Activated CD8-positive, alpha-beta T cell treated with anti-CD3 and anti-CD28 coated beads for 36 hours (primary cell): ENCODE results near the gene HCRTR1. TPM values are rescaled to one million over a fixed set of nuclear protein-coding genes. Genes with fewer than 3 reads are reported as not detected.

Source experiments
- ATAC-seq: fragments of 200-7000 bp; cut with Tn5 transposase; one replicate; pipeline ENCODE4 v1.10.0; 2021; ENCODE audit warnings: mild to moderate bottlenecking, moderate library complexity
- CTCF ChIA-PET: fragments of 350-600 bp; sonication (Branson Sonifier 250); formaldehyde crosslinking; loops from one replicate; lab custom pipeline; 2021; ENCODE audit warnings: antibody characterized with exemption; lab: Charles Lee
- POLR2A ChIA-PET: fragments of 350-600 bp; sonication (Branson Sonifier 250); formaldehyde crosslinking; loops from one replicate; lab custom pipeline; 2021; ENCODE audit warnings: antibody characterized with exemption; lab: Charles Lee
- DNase-seq: peaks from one replicate; pipeline ENCODE4 v3.0.0-alpha.2; 2020
- H3K27ac Mint-ChIP-seq: one replicate; pipeline ENCODE4 v1.8.0; 2021; ENCODE audit warnings: mild to moderate bottlenecking, mixed read lengths
- H3K27me3 Mint-ChIP-seq: one replicate; pipeline ENCODE4 v1.8.0; 2021; ENCODE audit warnings: mixed read lengths
- H3K36me3 Mint-ChIP-seq: one replicate; pipeline ENCODE4 v1.8.0; 2021; ENCODE audit warnings: low read depth, mixed read lengths
- H3K4me1 Mint-ChIP-seq: one replicate; pipeline ENCODE4 v1.8.0; 2021; ENCODE audit warnings: low read depth, mixed read lengths
- H3K4me3 Mint-ChIP-seq: one replicate; pipeline ENCODE4 v1.8.0; 2021; ENCODE audit warnings: mild to moderate bottlenecking, moderate library complexity, mixed read lengths
- H3K9me3 Mint-ChIP-seq: one replicate; pipeline ENCODE4 v1.8.0; 2021; ENCODE audit warnings: mixed read lengths
- intact Hi-C: fragments of 100-400 bp; cut with micrococcal nuclease; formaldehyde crosslinking; loops from one replicate; pipeline ENCODE4 v1.10.0; 2022
- total RNA-seq, 2 experiments: library from RNA; stranded (reverse); gene quantifications; one replicate each; pipeline ENCODE4 v1.2.3, GENCODE V29; 2021
- TF ChIP-seq, protein P1 (sequence below): fragments of 200-600 bp; IDR thresholded peaks from one replicate; pipeline ENCODE4 v1.8.0; 2022; ENCODE audit warnings: antibody characterized with exemption, mild to moderate bottlenecking

The HCRTR1 gene
- total RNA-seq, 2 experiments from 2014 or later = not detected

DNA sequence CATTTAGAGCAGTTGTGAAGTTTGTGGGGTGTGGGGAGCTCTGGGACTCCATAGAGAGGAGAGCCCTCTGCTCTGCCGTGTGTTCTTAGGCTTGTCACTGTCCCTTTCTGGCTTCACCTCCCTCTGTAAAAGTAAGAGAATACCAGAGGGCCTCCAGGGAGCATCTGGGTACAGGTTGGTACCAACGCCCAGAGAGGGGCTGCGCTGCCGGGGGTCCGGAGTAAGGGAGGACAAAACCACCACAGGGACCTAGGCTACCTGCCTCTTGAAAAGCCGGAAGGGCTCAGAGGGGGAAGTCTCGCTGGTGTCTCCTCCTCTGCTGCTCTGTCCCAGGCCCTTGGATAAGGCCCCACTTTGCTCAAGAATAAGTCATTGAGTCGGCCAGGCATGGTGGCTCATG lies 44.2 kb upstream of the HCRTR1 start:
- ChIA-PET CTCF (no interaction called here), POLR2A (interaction anchor here (0.6 kb wide), 1 partner anchor 295 kb away, joined by 3 read pairs; no protein-coding TSS in a partner anchor)
- H3K36me3 Mint-ChIP-seq = no peaks in the 10 kb centered on the region
- intact Hi-C loops = no loop called here
- no peak overlapping the region for H3K4me3 Mint-ChIP-seq
- no peak overlapping the region for H3K27ac Mint-ChIP-seq
- H3K27me3 Mint-ChIP-seq = peaks cover 9% of the 10 kb centered on the region
- ATAC-seq (no peak), DNase-seq (no peak)
- TF ChIP-seq, protein P1, sequence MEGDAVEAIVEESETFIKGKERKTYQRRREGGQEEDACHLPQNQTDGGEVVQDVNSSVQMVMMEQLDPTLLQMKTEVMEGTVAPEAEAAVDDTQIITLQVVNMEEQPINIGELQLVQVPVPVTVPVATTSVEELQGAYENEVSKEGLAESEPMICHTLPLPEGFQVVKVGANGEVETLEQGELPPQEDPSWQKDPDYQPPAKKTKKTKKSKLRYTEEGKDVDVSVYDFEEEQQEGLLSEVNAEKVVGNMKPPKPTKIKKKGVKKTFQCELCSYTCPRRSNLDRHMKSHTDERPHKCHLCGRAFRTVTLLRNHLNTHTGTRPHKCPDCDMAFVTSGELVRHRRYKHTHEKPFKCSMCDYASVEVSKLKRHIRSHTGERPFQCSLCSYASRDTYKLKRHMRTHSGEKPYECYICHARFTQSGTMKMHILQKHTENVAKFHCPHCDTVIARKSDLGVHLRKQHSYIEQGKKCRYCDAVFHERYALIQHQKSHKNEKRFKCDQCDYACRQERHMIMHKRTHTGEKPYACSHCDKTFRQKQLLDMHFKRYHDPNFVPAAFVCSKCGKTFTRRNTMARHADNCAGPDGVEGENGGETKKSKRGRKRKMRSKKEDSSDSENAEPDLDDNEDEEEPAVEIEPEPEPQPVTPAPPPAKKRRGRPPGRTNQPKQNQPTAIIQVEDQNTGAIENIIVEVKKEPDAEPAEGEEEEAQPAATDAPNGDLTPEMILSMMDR = no peak
- no peaks in the 10 kb centered on the region for H3K4me1 Mint-ChIP-seq
- H3K9me3 Mint-ChIP-seq = no peaks in the 10 kb centered on the region

DNA sequence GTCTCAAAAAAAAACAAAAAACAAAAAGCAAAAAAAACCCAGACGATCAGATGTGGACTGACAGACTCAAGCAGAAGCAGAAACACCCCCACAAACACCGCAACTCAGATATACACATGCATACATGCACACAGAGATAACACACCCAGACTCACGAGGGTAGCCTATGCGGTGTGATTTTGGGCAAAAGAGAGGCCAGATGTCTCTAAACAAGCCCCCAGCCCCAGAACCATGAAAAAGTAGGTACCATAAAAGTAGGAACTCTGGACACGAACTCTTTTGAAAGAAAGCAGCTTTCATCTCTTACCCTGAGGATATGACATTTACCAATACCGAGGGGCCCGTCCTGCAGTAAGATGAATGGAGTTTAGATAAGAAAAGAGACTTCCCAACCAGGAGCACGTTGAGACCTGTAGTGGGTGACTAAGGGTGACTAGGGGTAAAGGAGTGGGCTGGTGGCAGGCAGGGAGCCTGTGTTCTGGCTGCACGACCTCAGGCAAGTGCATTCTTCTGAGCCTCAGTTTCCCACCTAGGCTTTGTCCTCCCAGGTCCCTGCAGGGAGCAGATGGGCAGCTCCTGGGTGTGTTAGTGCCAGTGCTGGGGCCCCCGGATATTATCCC lies 42.6 kb upstream of the HCRTR1 start:
- POLR2A ChIA-PET = no interaction called here
- no peaks in the 10 kb centered on the region for H3K36me3 Mint-ChIP-seq
- DNase-seq (no peak), ATAC-seq (no peak)
- CTCF ChIA-PET = no interaction called here
- TF ChIP-seq, protein P1 = no peak
- H3K4me1 Mint-ChIP-seq = no peaks in the 10 kb centered on the region
- intact Hi-C loops = no loop called here
- H3K4me3 Mint-ChIP-seq = no peak overlapping the region
- no peak overlapping the region for H3K27ac Mint-ChIP-seq
- no peaks in the 10 kb centered on the region for H3K9me3 Mint-ChIP-seq
- H3K27me3 Mint-ChIP-seq = peaks cover 9% of the 10 kb centered on the region

DNA sequence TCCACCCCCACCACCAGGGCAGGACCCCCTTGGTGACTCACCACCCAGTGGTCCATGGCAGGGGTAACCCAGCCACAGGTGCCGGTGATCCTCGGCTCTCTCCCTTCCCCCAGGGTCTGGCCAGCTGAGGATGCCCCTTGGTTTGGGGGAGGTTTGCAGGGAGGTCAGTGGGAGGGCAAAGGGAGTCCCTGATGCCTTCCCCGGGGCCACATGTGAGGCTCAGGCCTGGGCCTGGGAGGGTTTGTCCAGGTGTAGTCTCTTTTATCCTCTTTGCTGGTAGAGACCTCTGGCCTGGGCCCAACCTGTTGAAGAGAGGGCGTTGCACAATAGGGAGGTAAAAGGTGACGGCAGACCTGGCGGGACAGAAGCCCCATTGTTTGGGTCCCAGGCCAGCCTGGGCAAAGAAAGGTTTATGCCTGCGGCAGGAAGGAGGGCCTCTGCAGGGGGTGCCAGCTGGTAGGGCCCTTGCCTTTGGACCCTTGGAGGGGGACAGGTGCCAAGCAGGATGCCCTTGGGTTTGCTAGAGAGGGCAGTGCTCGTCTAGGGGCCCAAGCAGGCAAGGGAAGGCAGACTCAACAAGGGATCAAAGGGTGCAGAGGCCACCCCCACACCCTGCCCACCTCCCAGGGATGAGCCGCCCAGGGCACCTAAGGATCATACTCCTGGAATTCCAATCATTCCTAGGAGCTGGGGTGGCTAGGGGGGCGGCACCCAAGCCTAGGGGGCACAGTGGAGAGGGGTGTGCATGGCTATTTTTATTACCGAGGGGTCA lies 41.9 kb upstream of the HCRTR1 start:
- no peaks in the 10 kb centered on the region for H3K9me3 Mint-ChIP-seq
- no peak overlapping the region for H3K27ac Mint-ChIP-seq
- intact Hi-C loops = no loop called here
- ChIA-PET POLR2A (no interaction called here), CTCF (no interaction called here)
- peaks cover 9% of the 10 kb centered on the region for H3K27me3 Mint-ChIP-seq
- no peaks in the 10 kb centered on the region for H3K36me3 Mint-ChIP-seq
- TF ChIP-seq, protein P1 = no peak
- no peak for ATAC-seq
- H3K4me1 Mint-ChIP-seq = no peaks in the 10 kb centered on the region
- no peak for DNase-seq
- no peak overlapping the region for H3K4me3 Mint-ChIP-seq

DNA sequence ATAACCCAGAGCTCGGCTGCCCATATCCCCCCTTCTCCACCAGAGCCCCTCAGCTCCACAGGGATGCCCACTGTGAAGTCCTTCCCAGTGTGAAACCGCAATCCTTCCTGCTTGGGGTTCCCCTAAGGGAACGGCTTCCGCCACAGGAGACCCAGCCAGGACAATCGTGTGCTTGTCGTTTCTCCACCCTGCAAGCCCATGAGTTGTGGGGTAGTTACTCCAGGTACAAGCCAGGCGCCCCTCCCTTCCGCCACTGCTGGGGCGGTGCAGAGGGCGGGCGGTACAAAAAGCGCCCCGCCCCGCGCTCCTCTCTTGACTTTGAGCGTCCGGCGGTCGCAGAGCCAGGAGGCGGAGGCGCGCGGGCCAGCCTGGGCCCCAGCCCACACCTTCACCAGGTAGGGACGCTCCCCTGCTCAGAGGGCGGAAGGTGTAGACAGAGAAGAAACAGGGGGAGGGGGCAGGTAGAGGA lies 41.3 kb upstream of the HCRTR1 start, which contains the start of gene TINAGL1:
Gene TINAGL1 (plus strand): TSS at position 315 of the 469 bp plus-strand sequence. CDS start 634 bp downstream, outside the sequence.
- no peak within 1 kb of the TSS for H3K4me3 Mint-ChIP-seq
- no peak for ATAC-seq
- no peak for DNase-seq
- no peaks in the 10 kb centered on the region for H3K36me3 Mint-ChIP-seq
- no peak within 1 kb of the TSS for H3K27ac Mint-ChIP-seq
- no peaks in the 10 kb centered on the region for H3K4me1 Mint-ChIP-seq
- POLR2A ChIA-PET = no interaction called here
- intact Hi-C loops = no loop called here
- H3K9me3 Mint-ChIP-seq = no peaks in the 10 kb centered on the region
- CTCF ChIA-PET = no interaction called here
- TF ChIP-seq, protein P1 = no peak
- H3K27me3 Mint-ChIP-seq = peaks cover 9% of the 10 kb centered on the region
